K562 (cell line): Measurements from ENCODE around the gene NOL4L. TPM values are rescaled to one million over a fixed set of nuclear protein-coding genes. Genes with fewer than 3 reads are reported as not detected.

ENCODE experiments used
- ATAC-seq: fragments of 200-7000 bp; cut with Tn5 transposase; 3 replicates; pipeline ENCODE4 v1.9.1; 2020; ENCODE audit warnings: moderate library complexity
- BruUV-seq: library from RNA; stranded (reverse); fragments of 400-500 nt; replicated peaks from 2 replicates; lab custom pipeline; 2021; lab: Mats Ljungman, UMichigan
- CTCF ChIA-PET: fragments of 300-600 bp; formaldehyde crosslinking; extraction: SDS; loops from one replicate; lab custom pipeline; 2021; ENCODE audit warnings: low intra/inter-chr PET ratio; lab: Yijun Ruan, JAX
- POLR2A ChIA-PET: fragments of 300-600, 350-650 bp; sonication (Branson Sonifier 250); formaldehyde crosslinking; extraction: SDS; loops from one replicate; lab custom pipeline; 2021; ENCODE audit warnings: antibody characterized with exemption, inconsistent platforms; lab: Yijun Ruan, JAX
- DNase-seq, 4 experiments: peaks; one replicate each; pipeline versions ENCODE4 v3.0.0 to v3.0.0-alpha.2; 2011 to 2018; ENCODE audit warnings: low spot score in 3 of 4, mixed read lengths in 3 of 4; ENCODE audit errors: extremely low read depth in 1 of 4
- FAIRE-seq: peaks from 2 replicates; lab custom pipeline; 2011; peaks lifted over from hg19 to GRCh38; lab: Jason Lieb, UNC
- H2AFZ ChIP-seq: 2 replicates; pipeline ENCODE4 v1.6.0; 2011; ENCODE audit warnings: low read depth, low read length, control low read depth, inconsistent platforms
- H3K27ac ChIP-seq: fragments of 200-600 bp; 3 replicates; pipeline ENCODE4 v1.8.0; 2011; ENCODE audit warnings: low read depth, mild to moderate bottlenecking, control low read depth, inconsistent platforms, low read length, moderate library complexity, mixed read lengths; ENCODE audit errors: extremely low read depth
- H3K27me3 ChIP-seq, 2 experiments: fragments of 300-600 bp in 1 of 2; 2 replicates in 1 of 2; 3 replicates in 1 of 2; pipeline versions ENCODE4 v1.6.0 to v1.8.0; 2011; ENCODE audit warnings: inconsistent platforms in 2 of 2, low read length in 2 of 2, mild to moderate bottlenecking in 1 of 2, mixed read lengths in 1 of 2, moderate library complexity in 1 of 2; ENCODE audit not compliant: control insufficient read depth in 2 of 2, insufficient read depth in 2 of 2
- H3K36me3 ChIP-seq: fragments of 300-600 bp; 3 replicates; pipeline ENCODE4 v1.8.0; 2011; ENCODE audit warnings: mild to moderate bottlenecking, low read length, inconsistent platforms; ENCODE audit not compliant: control insufficient read depth, insufficient read depth
- H3K4me1 ChIP-seq, 2 experiments: fragments of 200-600 bp in 1 of 2; replicated peaks in 1 of 2; 2 replicates in 1 of 2; 3 replicates in 1 of 2; pipeline versions ENCODE4 v1.5.1 to v1.8.0; 2011; ENCODE audit warnings: inconsistent platforms in 2 of 2, low read length in 2 of 2, mild to moderate bottlenecking in 1 of 2, mixed read lengths in 1 of 2, moderate library complexity in 1 of 2; ENCODE audit not compliant: control insufficient read depth in 2 of 2, insufficient read depth in 2 of 2
- H3K4me2 ChIP-seq: 2 replicates; pipeline ENCODE4 v1.6.1; 2011; ENCODE audit warnings: low read length, control low read depth, inconsistent platforms, mixed read lengths; ENCODE audit not compliant: insufficient read depth
- H3K4me3 ChIP-seq: fragments of 200-600 bp; sonication (generic), shearing (Covaris generic); 2 replicates; pipeline ENCODE4 v1.5.1; 2016; ENCODE audit warnings: control low read depth, inconsistent platforms
- H3K79me2 ChIP-seq: fragments of 200-600 bp; 3 replicates; pipeline ENCODE4 v1.8.0; 2011; ENCODE audit warnings: low read length, inconsistent platforms; ENCODE audit not compliant: control insufficient read depth, insufficient read depth
- H3K9ac ChIP-seq, 2 experiments: 2 replicates each; pipeline versions ENCODE4 v1.6.0 to v1.6.1; 2011; ENCODE audit warnings: low read depth in 2 of 2, low read length in 2 of 2, control low read depth in 1 of 2, inconsistent platforms in 1 of 2, mild to moderate bottlenecking in 1 of 2, mixed read lengths in 1 of 2; ENCODE audit not compliant: insufficient read depth in 1 of 2
- H3K9me1 ChIP-seq: one replicate; pipeline ENCODE4 v1.6.0; 2011; ENCODE audit warnings: inconsistent platforms, mild to moderate bottlenecking, low read length, moderate library complexity; ENCODE audit not compliant: control insufficient read depth, insufficient read depth
- H3K9me3 ChIP-seq: replicated peaks from 2 replicates; pipeline ENCODE4 v1.5.1; 2011; ENCODE audit warnings: low read depth, low read length, inconsistent platforms; ENCODE audit not compliant: control insufficient read depth, insufficient read depth
- H4K20me1 ChIP-seq: replicated peaks from 2 replicates; pipeline ENCODE4 v1.6.1; 2011; ENCODE audit warnings: low read length, inconsistent platforms, mixed read lengths; ENCODE audit not compliant: control insufficient read depth, insufficient read depth
- SMC3 ChIP-seq: conservative IDR thresholded peaks from 2 replicates; pipeline ENCODE4 v1.6.1; 2011; ENCODE audit warnings: low read depth, low read length, improper control_type of control experiment; ENCODE audit not compliant: insufficient read depth
- SP1 ChIP-seq: sonication (generic); formaldehyde crosslinking; IDR thresholded peaks from 2 replicates; pipeline ENCODE4 v1.8.1; 2022; ENCODE audit warnings: mild to moderate bottlenecking, missing genetic modification reagents
- WGBS: fragments of 100-300 bp; shearing (Covaris generic); methylation state at CpG from one replicate; pipeline ENCODE4 v1.1.6; 2016; ENCODE audit warnings: low coverage, mixed read lengths; ENCODE audit not compliant: insufficient coverage; ENCODE audit errors: missing lambda C conversion rate; 5-methylcytosine and 5-hydroxymethylcytosine counted together
- in situ Hi-C: fragments of 300-500 bp; cut with MboI; formaldehyde crosslinking; loops from 4 replicates; pipeline ENCODE4 v1.15.0; 2018; ENCODE audit warnings: inconsistent platforms, mixed read lengths
- intact Hi-C: fragments of 100-400 bp; cut with micrococcal nuclease; formaldehyde crosslinking; loops from 2 replicates; pipeline ENCODE4 v1.14.2; 2022
- polyA plus RNA-seq, 8 experiments: library from polyadenylated mRNA; depleted of rRNA in 4 of 8; stranded (reverse) in 5 of 8; unstranded in 3 of 8; fragments of >200 nt; fragmentation: Nextera tagmentation in 2 of 8; fragmentation: Illumina TruSeq in 1 of 8; extraction: Ambion mirVana in 2 of 8; extraction: Trizol in 1 of 8; gene quantifications; 2 replicates each; pipeline versions ENCODE4 v1.2.1 to v1.2.3, GENCODE V29; 2011 to 2014; ENCODE audit warnings: inconsistent platforms in 1 of 8, missing spikeins in 1 of 8
- total RNA-seq, 7 experiments: library from RNA; depleted of rRNA in 6 of 7; stranded (reverse); fragments of >200 nt in 6 of 7; fragmentation: Illumina TruSeq in 2 of 7; extraction: Trizol in 2 of 7; gene quantifications; 2 replicates each; pipeline versions ENCODE4 v1.2.1 to v1.2.3, GENCODE V29; 2011 to 2021; ENCODE audit warnings: low replicate concordance in 1 of 7

NOL4L gene
- total and polyA plus RNA-seq, 9 of the 15 experiments (the other 6 are each of a cell fraction or from before 2014, with no cell fraction given) = 5.1 to 36.2 (median 13.6) TPM

DNA sequence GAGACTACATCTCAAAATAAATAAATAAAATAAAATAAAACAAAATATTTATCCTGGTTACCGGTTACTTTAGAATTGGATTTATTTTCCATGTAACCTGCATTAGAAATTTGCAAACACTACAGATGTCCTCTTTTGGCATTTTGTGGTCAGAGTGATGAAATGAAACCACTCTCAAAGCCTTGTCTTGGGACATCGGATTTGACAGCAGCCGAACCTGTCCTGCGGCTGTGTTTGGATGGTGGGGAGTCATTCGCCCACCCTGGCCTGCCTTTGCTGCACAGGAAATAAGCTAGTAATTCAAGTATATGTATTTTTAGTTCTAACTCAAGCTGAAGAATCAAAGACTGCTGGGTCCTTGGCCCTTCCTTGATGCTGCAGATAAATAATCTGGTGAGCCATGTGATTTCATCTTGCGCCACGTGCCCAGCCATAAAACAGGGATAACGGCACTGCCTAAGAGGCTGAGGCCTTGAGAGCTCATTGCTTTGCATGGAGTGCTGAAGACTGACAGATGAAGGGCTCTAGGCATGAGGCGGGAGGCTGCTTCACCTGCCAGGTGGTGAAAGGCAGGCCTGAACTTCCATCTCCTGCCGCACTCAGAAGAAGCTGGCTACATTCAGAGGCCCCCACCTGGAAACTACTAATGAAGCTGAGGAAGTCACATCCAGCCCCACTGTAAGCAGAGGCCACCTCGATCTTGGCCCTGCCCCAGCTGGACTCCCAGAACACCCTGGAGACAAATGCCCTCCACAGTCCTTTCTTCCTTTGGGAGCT, 76.9 kb downstream of the NOL4L start:
- peaks cover 22 to 24% of the 10 kb centered on the region in 2 experiments for H3K4me1 ChIP-seq
- H3K27me3 ChIP-seq = no peaks in the 10 kb centered on the region
- no peak overlapping the region for H3K4me2 ChIP-seq
- H3K9me3 ChIP-seq = no peaks in the 10 kb centered on the region
- BruUV-seq = no TSS peak
- POLR2A ChIA-PET = interaction anchor here (0.7 to 1.3 kb wide), 6 partner anchors 8 to 135 kb away, joined by 3 to 4 read pairs (median 3); no protein-coding TSS in a partner anchor
- H3K4me3 ChIP-seq = no peak overlapping the region
- in situ Hi-C loops (no loop called here), intact Hi-C loops (no loop called here)
- CTCF ChIA-PET = no interaction called here
- H3K9ac ChIP-seq = peak overlapping the region in 1 of 2 experiments; percentile 23; a peak in 1 of 4 replicates
- WGBS = 93% methylated on average over 10 of the region's 11 CpGs
- H4K20me1 ChIP-seq = peaks cover 20% of the 10 kb centered on the region
- ATAC-seq = no peak
- 0 out of 3 replicates have a peak, but pooled peaks cover 2% of the 10 kb centered on the region for H3K79me2 ChIP-seq
- no peak for FAIRE-seq
- H3K36me3 ChIP-seq = peaks cover 51% of the 10 kb centered on the region
- H3K27ac ChIP-seq = no peak overlapping the region
- no peaks in the 10 kb centered on the region for H3K9me1 ChIP-seq
- no peak for DNase-seq
- no peak overlapping the region for H2AFZ ChIP-seq
- no peak for TF ChIP-seq SMC3
- TF ChIP-seq, all 486 proteins: peak for 0

DNA sequence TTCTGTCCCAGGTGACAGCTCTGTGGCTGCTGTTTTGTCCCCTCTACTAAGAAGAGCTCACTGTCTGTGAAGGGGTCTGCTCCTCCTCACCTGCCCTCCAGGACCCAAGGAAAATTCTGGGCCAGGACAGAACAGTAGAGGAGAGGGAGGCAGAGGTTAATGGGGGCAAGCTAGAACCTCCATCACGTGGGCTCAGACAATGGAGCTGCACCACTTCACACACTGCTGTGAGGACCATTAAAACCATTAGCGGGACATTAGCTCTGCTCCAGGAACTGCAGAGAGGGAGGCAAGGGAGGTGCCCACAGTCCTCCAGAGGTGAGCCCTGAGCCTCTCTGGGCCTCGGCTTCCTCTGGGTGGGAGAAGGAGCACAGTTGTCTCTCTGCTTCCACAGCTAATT, 78.4 kb downstream of the NOL4L start:
- no peak for ATAC-seq
- Histone ChIP-seq H3K79me2 (0 out of 3 replicates have a peak, but pooled peaks cover 2% of the 10 kb centered on the region), H3K27ac (no peak overlapping the region), H4K20me1 (peaks cover 20% of the 10 kb centered on the region), H3K9me3 (no peaks in the 10 kb centered on the region), H3K4me1 (peaks cover 17 to 22% of the 10 kb centered on the region in 2 experiments), H3K9me1 (no peaks in the 10 kb centered on the region), H3K36me3 (peaks cover 49% of the 10 kb centered on the region), H3K27me3 (no peaks in the 10 kb centered on the region), H2AFZ (no peak overlapping the region), H3K9ac (peak overlapping the region in 1 of 2 experiments; percentile 45; a peak in 1 of 4 replicates), H3K4me3 (no peak overlapping the region), H3K4me2 (no peak overlapping the region)
- DNase-seq = no peak
- no TSS peak for BruUV-seq
- ChIA-PET POLR2A (interaction anchor here (0.6 to 0.7 kb wide), 4 partner anchors 50 to 148 kb away, joined by 3 read pairs; no protein-coding TSS in a partner anchor), CTCF (no interaction called here)
- TF ChIP-seq SP1 (CRISPR knock-in tag) = no peak
- in situ Hi-C loops (no loop called here), intact Hi-C loops (no loop called here)
- WGBS = 67% methylated on average over 2 of the region's 3 CpGs
- no peak for FAIRE-seq
